Measurements from ENCODE around the gene MYRIP. TPM values are rescaled to one million over a fixed set of nuclear protein-coding genes. Genes with fewer than 3 reads are reported as not detected.

Gene MYRIP
- total RNA-seq, 1 donor from 2014 or later: 0.54 TPM

- H3K4me1 Mint-ChIP-seq: no peaks in the 10 kb centered on the region
- H3K27me3 Mint-ChIP-seq (ENCODE audit: low read depth): peaks cover 10% of the 10 kb centered on the region
- no peak overlapping the region for H3K27ac Mint-ChIP-seq (ENCODE audit: unreplicated experiment)
- peaks cover 7% of the 10 kb centered on the region for H3K9me3 Mint-ChIP-seq
- TF ChIP-seq CTCF (conservative IDR thresholded peaks at IDR 0.05): no peak
- H3K36me3 Mint-ChIP-seq (ENCODE audit: low read depth): no peaks in the 10 kb centered on the region
- H3K4me3 Mint-ChIP-seq: no peak overlapping the region
- DNase-seq (ENCODE audit: low read depth, low spot score): no peak
Measured at GRCh38 chr3:40057077-40057476, 247.7 kb downstream of the MYRIP start.

GRCh38 chr3:40057786-40058185 is 248.4 kb downstream of the MYRIP start:
- Mint-ChIP-seq H3K9me3 (peaks cover 7% of the 10 kb centered on the region), H3K27ac (ENCODE audit: unreplicated experiment) (no peak overlapping the region), H3K4me3 (no peak overlapping the region), H3K27me3 (ENCODE audit: low read depth) (peaks cover 14% of the 10 kb centered on the region), H3K4me1 (no peaks in the 10 kb centered on the region), H3K36me3 (ENCODE audit: low read depth) (no peaks in the 10 kb centered on the region)
- DNase-seq (ENCODE audit: low read depth, low spot score): no peak
- no peak for TF ChIP-seq CTCF (conservative IDR thresholded peaks at IDR 0.05)

- Mint-ChIP-seq H3K9me3 (no peaks in the 10 kb centered on the region), H3K4me1 (no peaks in the 10 kb centered on the region), H3K27me3 (ENCODE audit: low read depth) (peaks cover 3% of the 10 kb centered on the region), H3K27ac (ENCODE audit: unreplicated experiment) (no peak overlapping the region), H3K4me3 (no peak overlapping the region), H3K36me3 (ENCODE audit: low read depth) (no peaks in the 10 kb centered on the region)
- no peak for TF ChIP-seq CTCF (conservative IDR thresholded peaks at IDR 0.05)
- no peak for DNase-seq (ENCODE audit: low read depth, low spot score)
Measured at GRCh38 chr3:40068636-40069035, 259.2 kb downstream of the MYRIP start.

DNA sequence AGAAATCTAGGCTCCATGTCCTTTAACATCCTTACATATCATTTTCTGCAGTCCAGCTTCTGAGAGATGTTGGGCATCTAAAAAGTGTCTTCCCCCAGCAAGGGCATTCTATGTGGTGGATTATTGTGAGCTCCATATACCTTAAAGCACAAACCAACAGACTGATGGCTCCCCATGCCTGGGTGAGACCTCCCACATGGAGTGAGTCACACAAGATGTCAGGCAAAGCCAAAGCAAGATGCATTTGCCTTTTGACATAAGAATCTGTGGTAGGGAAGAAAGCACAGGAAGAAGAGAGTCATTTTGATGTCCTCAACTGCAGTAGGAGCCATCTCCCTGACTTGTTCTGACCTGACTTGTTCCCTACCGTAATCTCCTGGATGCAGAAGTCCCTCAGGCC is 261.4 kb downstream of the MYRIP start:
- no peak overlapping the region for H3K27ac Mint-ChIP-seq (ENCODE audit: unreplicated experiment)
- no peaks in the 10 kb centered on the region for H3K36me3 Mint-ChIP-seq (ENCODE audit: low read depth)
- no peaks in the 10 kb centered on the region for H3K9me3 Mint-ChIP-seq
- H3K4me3 Mint-ChIP-seq: no peak overlapping the region
- no peak for TF ChIP-seq CTCF (conservative IDR thresholded peaks at IDR 0.05)
- no peak for DNase-seq (ENCODE audit: low read depth, low spot score)
- no peaks in the 10 kb centered on the region for H3K4me1 Mint-ChIP-seq
- peaks cover 3% of the 10 kb centered on the region for H3K27me3 Mint-ChIP-seq (ENCODE audit: low read depth)

- Mint-ChIP-seq H3K36me3 (ENCODE audit: low read depth) (no peaks in the 10 kb centered on the region), H3K4me1 (no peaks in the 10 kb centered on the region), H3K27me3 (ENCODE audit: low read depth) (peaks cover 3% of the 10 kb centered on the region), H3K4me3 (no peak overlapping the region), H3K27ac (ENCODE audit: unreplicated experiment) (no peak overlapping the region), H3K9me3 (no peaks in the 10 kb centered on the region)
- TF ChIP-seq CTCF (conservative IDR thresholded peaks at IDR 0.05): no peak
- DNase-seq (ENCODE audit: low read depth, low spot score): no peak
Measured at GRCh38 chr3:40071683-40072238, 262.4 kb downstream of the MYRIP start.
